Neuron (in vitro differentiated cells): ENCODE results near the gene L3HYPDH.

Experiments
- H2AFZ ChIP-seq: one replicate; pipeline ENCODE4 v1.6.1; 2013; ENCODE audit warnings: low read depth, mild to moderate bottlenecking, inconsistent platforms, low read length, moderate library complexity
- H3K27me3 ChIP-seq: one replicate; pipeline ENCODE4 v1.6.1; 2013; ENCODE audit warnings: low read length; ENCODE audit not compliant: insufficient read depth
- H3K36me3 ChIP-seq: one replicate; pipeline ENCODE4 v1.6.1; 2013; ENCODE audit warnings: low read length; ENCODE audit not compliant: insufficient read depth
- H3K4me1 ChIP-seq: one replicate; pipeline ENCODE4 v1.6.1; 2013; ENCODE audit warnings: low read length; ENCODE audit not compliant: insufficient read depth
- H3K4me3 ChIP-seq: 2 replicates; pipeline ENCODE4 v1.5.1; 2013; ENCODE audit warnings: mild to moderate bottlenecking, low read length, moderate library complexity
- H3K9me3 ChIP-seq: one replicate; pipeline ENCODE4 v1.6.1; 2013; ENCODE audit warnings: low read length

L3HYPDH gene

GRCh38 chr14:59492384-59492783 lies 8.2 kb upstream of the L3HYPDH start:
- H2AFZ ChIP-seq, result no peak overlapping the region
- H3K4me3 ChIP-seq, result no peak overlapping the region
- H3K36me3 ChIP-seq, result peaks cover 85% of the 10 kb centered on the region
- H3K9me3 ChIP-seq, result peaks cover 4% of the 10 kb centered on the region
- H3K27me3 ChIP-seq, result no peaks in the 10 kb centered on the region
- H3K4me1 ChIP-seq, result no peaks in the 10 kb centered on the region

GRCh38 chr14:59490756-59491155 lies 6.5 kb upstream of the L3HYPDH start:
- Histone ChIP-seq H3K9me3 (peaks cover 4% of the 10 kb centered on the region), H3K27me3 (no peaks in the 10 kb centered on the region), H3K36me3 (peaks cover 75% of the 10 kb centered on the region), H3K4me1 (peaks cover 2% of the 10 kb centered on the region), H2AFZ (no peak overlapping the region), H3K4me3 (no peak overlapping the region)

DNA sequence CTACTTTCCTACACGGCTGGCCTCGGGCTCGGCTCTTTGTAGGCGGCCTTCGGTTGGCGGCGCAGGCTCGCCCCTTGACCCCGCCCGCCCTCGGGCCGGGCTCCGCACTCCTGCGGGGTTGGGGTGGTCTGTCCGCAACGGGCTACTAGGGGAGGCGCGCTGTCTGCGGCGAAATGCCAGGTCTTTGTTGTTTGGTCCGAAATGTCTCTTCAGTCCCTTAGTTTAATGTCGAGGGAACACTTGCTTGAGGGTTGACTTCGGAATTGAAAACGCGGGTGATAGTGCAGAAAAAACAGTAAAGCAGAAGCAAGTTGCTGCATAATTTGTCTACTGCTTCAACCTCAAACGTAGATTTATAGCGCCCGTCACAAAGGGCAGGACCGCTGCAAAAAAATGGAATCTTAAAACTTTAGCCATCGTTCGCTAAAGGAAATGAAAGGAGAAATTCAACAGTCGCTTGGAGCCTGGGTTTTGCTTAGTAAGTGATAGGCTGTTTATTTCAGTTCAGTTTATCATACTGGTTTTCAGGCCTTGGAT lies 499 bp upstream of the L3HYPDH start:
- peaks cover 15% of the 10 kb centered on the region for H3K4me1 ChIP-seq
- H3K27me3 ChIP-seq, result no peaks in the 10 kb centered on the region
- H2AFZ ChIP-seq, result peak overlapping the region; percentile 65
- H3K9me3 ChIP-seq, result no peaks in the 10 kb centered on the region
- H3K36me3 ChIP-seq, result peaks cover 23% of the 10 kb centered on the region
- peak overlapping the region; percentile 84 for H3K4me3 ChIP-seq

GRCh38 chr14:59483363-59483762 lies 845 bp downstream of the L3HYPDH start:
- Histone ChIP-seq H3K4me3 (peak overlapping the region; percentile 84), H3K36me3 (peaks cover 17% of the 10 kb centered on the region), H3K4me1 (peaks cover 15% of the 10 kb centered on the region), H2AFZ (peak overlapping the region; percentile 65), H3K27me3 (no peaks in the 10 kb centered on the region), H3K9me3 (no peaks in the 10 kb centered on the region)

DNA sequence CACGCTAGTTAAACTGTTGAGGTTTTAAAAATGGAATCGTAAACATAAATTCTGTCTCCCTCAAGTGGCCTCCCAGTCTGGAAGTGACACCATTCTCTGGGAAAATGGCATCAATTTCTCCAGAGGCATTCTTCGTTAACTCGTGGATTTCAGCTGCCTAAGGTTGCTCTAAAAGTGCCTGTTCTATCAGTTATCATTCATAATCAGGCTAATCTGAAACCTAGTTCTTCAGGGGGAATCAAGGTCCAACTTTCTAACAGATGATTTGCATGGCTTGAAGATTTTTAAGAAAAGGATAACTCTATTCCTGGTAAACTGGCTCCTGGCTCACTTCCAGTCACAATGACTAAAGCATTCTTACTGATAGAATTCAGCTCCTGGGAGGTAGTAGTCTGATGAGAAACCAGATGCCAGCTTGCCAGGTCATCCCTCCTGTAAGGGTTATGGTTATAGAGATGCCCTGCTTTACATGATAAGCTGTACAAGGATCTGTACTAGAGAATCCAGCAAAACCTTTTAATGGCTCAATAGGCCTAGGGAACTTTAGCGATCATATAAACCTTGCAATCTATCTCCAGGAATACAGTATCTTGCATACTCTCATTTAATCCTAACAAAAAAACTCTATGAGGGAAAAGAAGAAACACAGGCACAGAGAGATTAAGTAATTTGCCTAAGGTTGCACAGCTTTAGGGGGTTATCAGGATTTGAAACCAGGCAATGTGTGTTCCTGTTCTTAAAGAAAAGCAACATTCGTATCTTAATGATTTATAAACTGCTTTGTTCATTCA lies 1.5 kb downstream of the L3HYPDH start:
- H3K27me3 ChIP-seq, result no peaks in the 10 kb centered on the region
- H2AFZ ChIP-seq, result no peak overlapping the region
- H3K9me3 ChIP-seq, result no peaks in the 10 kb centered on the region
- H3K36me3 ChIP-seq, result peaks cover 15% of the 10 kb centered on the region
- peak overlapping the region; percentile 84 for H3K4me3 ChIP-seq
- H3K4me1 ChIP-seq, result peaks cover 15% of the 10 kb centered on the region

GRCh38 chr14:59481871-59482540 lies 2.2 kb downstream of the L3HYPDH start:
- Histone ChIP-seq H3K4me3 (no peak overlapping the region), H3K27me3 (no peaks in the 10 kb centered on the region), H2AFZ (no peak overlapping the region), H3K9me3 (no peaks in the 10 kb centered on the region), H3K36me3 (peaks cover 10% of the 10 kb centered on the region), H3K4me1 (peaks cover 15% of the 10 kb centered on the region)

- H3K27me3 ChIP-seq, result no peaks in the 10 kb centered on the region
- H3K4me1 ChIP-seq, result peaks cover 15% of the 10 kb centered on the region
- no peak overlapping the region for H3K4me3 ChIP-seq
Measured at GRCh38 chr14:59481407-59481806, 2.8 kb downstream of the L3HYPDH start.

DNA sequence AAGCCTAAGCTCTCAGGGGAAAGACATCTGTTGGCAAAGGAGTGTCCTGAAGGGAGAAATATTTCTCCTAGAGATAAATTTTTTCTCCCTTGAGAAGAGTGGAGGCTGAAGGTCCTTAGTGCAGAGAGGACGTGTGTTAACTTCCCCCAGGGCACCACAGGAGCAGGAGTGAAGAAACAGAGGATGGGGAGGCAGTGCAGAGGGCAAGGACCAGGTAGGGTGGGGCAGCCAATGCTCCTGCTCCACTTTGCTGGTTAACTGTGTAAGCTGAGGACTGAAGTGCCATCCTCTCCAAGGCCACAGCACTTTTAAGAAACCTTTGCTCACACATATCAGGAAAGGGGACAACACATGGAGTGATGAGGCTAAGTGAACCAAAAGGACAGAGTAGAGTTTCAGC lies 4.0 kb downstream of the L3HYPDH start:
- Histone ChIP-seq H3K4me1 (peaks cover 12% of the 10 kb centered on the region), H3K27me3 (no peaks in the 10 kb centered on the region), H2AFZ (no peak overlapping the region), H3K9me3 (no peaks in the 10 kb centered on the region), H3K36me3 (peaks cover 25% of the 10 kb centered on the region), H3K4me3 (no peak overlapping the region)

More at GRCh38 chr14:59481407-59481806, 2.8 kb downstream of the L3HYPDH start:
- Histone ChIP-seq H2AFZ (no peak overlapping the region), H3K36me3 (peaks cover 13% of the 10 kb centered on the region), H3K9me3 (no peaks in the 10 kb centered on the region)

DNA sequence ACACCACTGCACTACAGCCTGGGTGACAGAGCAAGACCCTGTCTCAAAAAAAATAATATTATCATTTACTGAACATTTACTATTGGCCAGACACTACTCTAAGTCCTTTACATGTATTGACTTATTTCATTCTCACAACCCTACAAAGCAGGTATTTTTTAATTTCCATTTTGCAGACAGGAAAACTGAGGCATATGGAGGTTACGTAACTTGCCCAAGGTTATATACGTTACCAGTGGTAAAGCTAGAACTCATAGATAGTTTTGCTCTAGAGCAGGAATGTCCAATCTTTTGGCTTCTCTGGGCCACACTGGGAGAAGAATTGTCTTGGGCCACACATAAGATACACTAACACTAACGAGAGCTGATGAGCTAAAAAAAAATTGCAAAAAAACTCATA lies 5.7 kb downstream of the L3HYPDH start:
- Histone ChIP-seq H3K36me3 (peaks cover 38% of the 10 kb centered on the region), H2AFZ (no peak overlapping the region), H3K4me1 (peaks cover 12% of the 10 kb centered on the region), H3K4me3 (no peak overlapping the region), H3K9me3 (no peaks in the 10 kb centered on the region), H3K27me3 (no peaks in the 10 kb centered on the region)

- H2AFZ ChIP-seq, result no peak overlapping the region
- H3K4me3 ChIP-seq, result no peak overlapping the region
- no peaks in the 10 kb centered on the region for H3K4me1 ChIP-seq
- peaks cover 57% of the 10 kb centered on the region for H3K36me3 ChIP-seq
- H3K27me3 ChIP-seq, result no peaks in the 10 kb centered on the region
- no peaks in the 10 kb centered on the region for H3K9me3 ChIP-seq
Measured at GRCh38 chr14:59475709-59476108, 8.5 kb downstream of the L3HYPDH start.

DNA sequence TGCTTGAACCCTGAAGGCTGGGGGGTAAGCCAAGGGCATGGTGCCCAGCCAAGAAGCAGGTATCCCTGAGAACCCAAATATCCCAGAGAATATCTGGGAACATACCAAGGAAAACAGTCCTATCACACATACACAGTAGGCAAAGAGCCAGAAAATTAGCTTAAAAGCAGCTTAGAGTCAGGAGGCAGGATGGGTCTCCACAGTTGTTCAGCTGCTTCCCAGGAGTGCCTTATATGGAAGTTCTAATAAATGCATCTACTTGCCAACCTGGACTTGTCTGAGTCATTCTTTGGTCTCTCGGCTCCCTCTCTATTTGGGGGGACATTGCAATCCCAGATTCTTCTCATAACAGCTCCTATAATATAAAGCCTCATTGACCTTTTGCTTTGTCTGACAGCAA lies 10.0 kb downstream of the L3HYPDH start:
- H3K4me1 ChIP-seq, result no peaks in the 10 kb centered on the region
- no peak overlapping the region for H2AFZ ChIP-seq
- H3K9me3 ChIP-seq, result no peaks in the 10 kb centered on the region
- H3K36me3 ChIP-seq, result peaks cover 60% of the 10 kb centered on the region
- H3K27me3 ChIP-seq, result no peaks in the 10 kb centered on the region
- H3K4me3 ChIP-seq, result no peak overlapping the region

GRCh38 chr14:59465316-59466135 lies 18.7 kb downstream of the L3HYPDH start, which contains the start of gene GPR135:
Gene GPR135 (minus strand): TSS chr14:59465380. CDS start chr14:59465226, 154 bp downstream.
- H2AFZ ChIP-seq, result no peak within 1 kb of the TSS
- H3K9me3 ChIP-seq, result peaks cover 6% of the 10 kb centered on the region
- H3K4me1 ChIP-seq, result no peaks in the 10 kb centered on the region
- no peaks in the 10 kb centered on the region for H3K27me3 ChIP-seq
- H3K36me3 ChIP-seq, result peaks cover 30% of the 10 kb centered on the region
- H3K4me3 ChIP-seq, result no peak within 1 kb of the TSS
